IPS DF 6.9 (cell line): ENCODE results near the gene S100A8.
A peak's percentile ranks its signal among the peaks of the same experiment; 100 is the strongest.
"Not testable (repeated sequence)": the region's sequence is repeated elsewhere in the genome, so short reads cannot be mapped to it uniquely, and the experiment has no call there.

Source experiments
- DNase-seq: peaks from one replicate; pipeline ENCODE4 v3.0.0-alpha.2; 2013; ENCODE audit warnings: low read depth, low spot score
- H3K27ac ChIP-seq: one replicate; pipeline ENCODE4 v1.5.1; 2013; ENCODE audit warnings: low read length, control low read depth
- H3K27me3 ChIP-seq: 2 replicates; pipeline ENCODE4 v1.6.1; 2013; ENCODE audit warnings: mild to moderate bottlenecking, low read length; ENCODE audit not compliant: control insufficient read depth, insufficient read depth
- H3K36me3 ChIP-seq: 2 replicates; pipeline ENCODE4 v1.6.1; 2013; ENCODE audit warnings: low read length; ENCODE audit not compliant: control insufficient read depth, insufficient read depth
- H3K4me1 ChIP-seq: 2 replicates; pipeline ENCODE4 v1.6.1; 2013; ENCODE audit warnings: low read length; ENCODE audit not compliant: control insufficient read depth, insufficient read depth
- H3K4me3 ChIP-seq: 2 replicates; pipeline ENCODE4 v1.5.1; 2013; ENCODE audit warnings: mild to moderate bottlenecking, low read length
- H3K9me3 ChIP-seq: 2 replicates; pipeline ENCODE4 v1.6.1; 2013; ENCODE audit warnings: low read length, inconsistent platforms; ENCODE audit not compliant: control insufficient read depth, insufficient read depth
- whole genome bisulfite sequencing: extraction: QIAGEN DNeasy Blood & Tissue Kit; methylation state at CpG from one replicate; pipeline ENCODE4 v1.1.7; 2013; ENCODE audit warnings: mixed read lengths, missing lambda C conversion rate; ENCODE audit not compliant: insufficient read length, insufficient coverage; 5-methylcytosine and 5-hydroxymethylcytosine counted together

S100A8 gene

DNA sequence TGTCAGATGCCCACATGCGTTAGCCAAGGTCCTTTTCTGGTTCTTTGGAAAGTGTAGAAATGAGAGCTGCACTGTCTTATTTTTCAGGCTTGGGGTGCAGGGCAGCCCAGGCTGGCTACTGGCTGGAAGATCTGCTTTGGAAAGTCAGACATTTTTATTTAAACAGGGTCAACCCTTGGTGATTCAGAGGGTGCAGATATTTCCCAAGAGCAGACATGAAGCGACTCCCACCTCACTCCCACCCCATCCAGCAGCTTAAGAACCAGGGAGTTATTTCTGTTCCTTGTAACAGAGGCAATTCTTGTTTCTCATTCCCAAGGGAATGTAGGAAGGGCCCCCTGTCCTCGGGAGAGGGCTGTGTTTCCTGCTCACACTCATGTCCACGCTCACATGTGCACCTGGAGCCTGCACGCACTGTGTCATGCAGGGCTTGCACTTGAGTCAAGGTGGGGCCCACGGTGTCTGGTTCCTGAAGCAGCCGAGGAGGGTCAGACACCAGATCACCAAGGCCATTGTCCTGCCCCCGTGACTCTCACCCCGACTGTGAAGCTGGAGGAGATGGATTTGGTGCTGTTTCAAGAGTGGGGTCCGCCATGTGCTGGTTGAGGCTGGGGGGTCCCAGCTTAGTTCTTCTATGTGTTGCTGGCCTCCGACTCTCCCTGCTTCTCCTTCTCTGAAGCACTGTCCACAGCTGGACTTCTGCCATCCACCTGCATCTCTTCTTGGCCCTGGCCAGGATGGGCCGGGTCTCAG, 26.4 kb upstream of the S100A8 start:
- Histone ChIP-seq H3K4me1 (no peaks in the 10 kb centered on the region), H3K27ac (no peak overlapping the region), H3K9me3 (no peaks in the 10 kb centered on the region), H3K27me3 (no peaks in the 10 kb centered on the region), H3K4me3 (no peak overlapping the region), H3K36me3 (no peaks in the 10 kb centered on the region)
- WGBS = no CpG with 5 or more reads among the region's 12 CpGs
- no peak for DNase-seq

DNA sequence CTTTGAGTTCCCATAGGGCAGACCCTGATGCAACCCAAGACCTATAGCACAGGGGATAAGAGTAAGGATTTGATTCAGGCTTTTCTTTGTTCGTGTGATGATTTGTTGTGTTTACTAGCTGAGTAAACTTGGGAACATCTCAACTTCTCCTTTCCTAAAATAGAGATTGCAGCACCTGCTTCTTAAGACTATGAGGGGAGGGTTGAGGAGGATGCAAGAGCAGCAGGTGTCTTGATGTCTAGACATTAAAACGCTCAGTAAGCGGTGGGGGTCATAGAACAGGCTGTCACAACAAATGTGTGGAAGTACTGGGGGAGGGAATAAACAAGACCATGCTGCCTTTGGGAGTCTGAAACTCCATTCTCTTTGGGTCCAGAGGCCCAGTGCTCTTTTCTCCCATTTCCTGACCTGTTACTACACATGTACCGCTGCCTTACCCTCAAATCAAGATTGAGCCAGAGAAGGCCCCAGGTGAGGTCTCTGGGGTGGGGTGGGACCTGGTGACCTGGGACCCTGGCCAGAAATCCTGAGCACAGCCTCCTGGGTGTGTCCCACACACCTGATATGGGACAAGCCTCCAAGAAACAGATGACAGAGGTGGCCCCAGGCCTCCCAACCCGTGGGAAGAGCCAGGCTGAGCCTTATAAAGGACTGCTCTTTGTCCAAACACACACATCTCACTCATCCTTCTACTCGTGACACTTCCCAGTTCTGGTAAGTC, 25.1 kb upstream of the S100A8 start, which contains the start of gene S100A7A:
Gene S100A7A (plus strand): TSS at position 671 of the 721 bp plus-strand sequence. CDS start 1,563 bp downstream, outside the sequence.
- Histone ChIP-seq H3K27me3 (no peaks in the 10 kb centered on the region), H3K4me3 (no peak within 1 kb of the TSS), H3K4me1 (no peaks in the 10 kb centered on the region), H3K9me3 (no peaks in the 10 kb centered on the region), H3K36me3 (no peaks in the 10 kb centered on the region), H3K27ac (no peak within 1 kb of the TSS)
- WGBS = no CpG with 5 or more reads among the region's 6 CpGs
- no peak for DNase-seq

DNA sequence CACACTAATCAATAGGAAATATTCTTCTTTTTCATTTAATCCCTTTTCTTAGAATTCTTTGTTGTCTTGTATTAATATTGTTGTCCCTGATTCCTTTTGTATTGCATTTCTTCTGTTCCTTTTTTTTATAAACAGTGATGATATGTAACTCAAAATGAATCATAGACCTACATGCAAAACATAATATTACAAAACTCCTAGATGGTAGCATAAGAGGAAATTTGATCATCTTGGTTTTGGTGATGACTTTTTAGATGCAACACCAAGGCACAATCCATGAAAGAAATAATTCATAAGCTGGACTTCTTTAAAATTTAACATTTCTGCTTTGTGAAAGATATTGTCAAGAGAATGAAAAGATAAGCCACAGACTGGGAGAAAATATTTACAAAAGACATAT, 23.1 kb upstream of the S100A8 start:
- H3K4me3 ChIP-seq, H3K9me3 ChIP-seq, H3K36me3 ChIP-seq, H3K27me3 ChIP-seq, H3K4me1 ChIP-seq, H3K27ac ChIP-seq, DNase-seq: not testable (repeated sequence)

DNA sequence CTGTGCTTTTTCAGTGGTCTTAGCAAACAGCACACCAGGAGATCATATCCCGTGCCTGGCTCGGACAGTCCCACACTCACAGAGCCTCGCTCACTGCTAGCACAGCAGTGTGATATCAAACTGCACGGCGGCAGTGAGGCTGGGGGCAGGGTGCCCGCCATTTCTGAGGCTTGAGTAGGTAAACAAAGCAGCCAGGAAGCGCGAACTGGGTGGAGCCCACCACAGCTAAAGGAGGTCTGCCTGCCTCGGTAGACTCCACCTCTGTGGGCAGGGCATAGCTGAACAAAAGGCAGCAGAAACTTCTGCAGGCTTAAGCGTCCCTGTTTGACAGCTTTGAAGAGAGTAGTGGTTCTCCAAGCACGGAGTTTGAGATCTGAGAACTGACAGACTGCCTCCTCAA, 16.4 kb upstream of the S100A8 start:
- not testable (repeated sequence) for H3K27ac ChIP-seq, H3K4me1 ChIP-seq, H3K36me3 ChIP-seq, H3K9me3 ChIP-seq, DNase-seq, H3K4me3 ChIP-seq, H3K27me3 ChIP-seq
- WGBS = no CpG with 5 or more reads among the region's 11 CpGs

DNA sequence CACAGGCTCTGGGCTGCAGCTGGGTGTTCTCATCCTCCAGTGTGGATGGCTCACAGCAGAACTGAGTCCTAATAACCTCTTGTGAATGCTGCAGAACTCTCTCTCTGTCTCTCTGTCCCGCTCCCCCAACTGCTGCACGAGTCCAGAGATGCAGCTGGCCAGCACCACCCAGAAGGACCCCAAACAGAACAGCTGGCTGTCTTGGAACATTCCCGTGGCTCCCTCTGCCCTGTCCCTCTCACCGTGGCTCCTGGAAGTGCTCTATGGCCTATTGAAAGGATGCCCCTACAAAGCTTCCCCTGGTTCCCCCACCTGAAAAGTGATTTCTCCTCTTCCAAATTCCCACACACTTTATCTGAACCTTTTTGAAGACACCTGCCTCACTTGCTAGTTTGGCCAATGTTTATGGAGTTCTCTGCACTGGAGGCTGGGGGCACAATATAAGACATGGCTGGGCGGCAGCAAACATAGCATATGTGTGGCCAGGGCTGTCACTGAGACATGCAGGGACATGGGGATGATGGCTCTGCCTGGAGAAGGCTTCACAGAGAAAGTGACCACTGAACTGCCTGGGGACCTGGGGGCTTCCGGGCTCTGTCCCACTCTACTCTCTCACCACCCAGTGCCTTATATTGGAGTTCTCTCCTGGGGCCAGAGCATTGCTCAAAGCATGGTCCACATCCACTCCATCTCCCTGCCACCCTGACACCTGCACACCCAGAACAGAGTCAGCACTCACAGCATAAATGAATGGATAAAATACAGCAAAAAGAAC, 15.1 kb upstream of the S100A8 start:
- H3K4me3 ChIP-seq, H3K9me3 ChIP-seq, DNase-seq, H3K27me3 ChIP-seq, H3K27ac ChIP-seq, H3K4me1 ChIP-seq, H3K36me3 ChIP-seq: not testable (repeated sequence)
- no CpG with 5 or more reads among the region's 6 CpGs for WGBS

DNA sequence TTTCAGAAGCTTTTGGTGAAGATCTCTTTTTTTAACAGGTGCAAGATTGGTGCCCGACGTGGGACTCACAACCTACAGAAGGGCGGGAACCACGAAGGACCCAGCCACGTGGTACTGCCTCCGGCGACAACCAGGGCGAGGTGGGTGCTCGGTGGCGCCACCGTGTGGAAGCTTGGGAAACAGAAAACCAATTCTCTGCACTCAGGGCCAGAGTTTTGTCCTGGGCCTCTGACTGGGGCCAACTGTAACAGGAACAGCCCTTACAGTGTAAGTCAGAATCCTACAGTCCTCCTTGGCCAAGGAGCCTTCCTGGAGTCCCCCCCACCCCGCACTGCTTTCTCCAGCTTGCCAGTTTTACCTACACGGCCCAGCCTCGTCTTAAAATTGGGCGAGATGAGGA, 13.9 kb upstream of the S100A8 start:
- Histone ChIP-seq H3K4me3 (no peak overlapping the region), H3K4me1 (no peaks in the 10 kb centered on the region), H3K27me3 (no peaks in the 10 kb centered on the region), H3K36me3 (no peaks in the 10 kb centered on the region), H3K9me3 (no peaks in the 10 kb centered on the region), H3K27ac (no peak overlapping the region)
- DNase-seq = peak; percentile 37
- WGBS = no CpG with 5 or more reads among the region's 15 CpGs

DNA sequence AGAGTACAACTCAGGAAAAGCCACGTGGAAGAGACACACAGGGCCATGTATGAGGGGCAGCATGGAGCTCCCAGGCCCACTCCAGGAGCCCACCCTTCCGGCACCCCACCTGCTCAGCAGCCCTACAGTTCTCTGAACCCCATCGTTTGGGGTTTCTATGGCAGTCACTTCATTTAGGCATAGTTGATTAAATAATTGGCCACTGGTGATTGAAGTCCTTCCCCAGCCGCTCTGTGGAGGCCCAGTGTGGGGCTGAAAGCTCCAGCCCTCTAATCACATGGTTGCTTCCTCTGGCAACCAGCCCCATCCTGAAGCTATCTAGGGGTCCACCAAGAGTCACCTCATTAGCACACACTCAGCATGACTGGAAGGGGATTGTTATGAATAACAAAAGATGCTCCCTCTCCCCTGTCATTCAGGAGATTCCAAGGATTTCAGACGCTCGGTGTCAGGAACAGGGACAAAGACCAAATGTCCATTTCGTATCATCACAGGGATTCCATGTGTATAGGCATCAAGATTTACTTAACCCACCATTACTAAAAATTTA, 13.3 kb upstream of the S100A8 start:
- H3K9me3 ChIP-seq = no peaks in the 10 kb centered on the region
- DNase-seq = peak; percentile 5
- no peak overlapping the region for H3K4me3 ChIP-seq
- H3K27ac ChIP-seq = no peak overlapping the region
- WGBS = no CpG with 5 or more reads among the region's 7 CpGs
- no peaks in the 10 kb centered on the region for H3K4me1 ChIP-seq
- no peaks in the 10 kb centered on the region for H3K36me3 ChIP-seq
- H3K27me3 ChIP-seq = no peaks in the 10 kb centered on the region

DNA sequence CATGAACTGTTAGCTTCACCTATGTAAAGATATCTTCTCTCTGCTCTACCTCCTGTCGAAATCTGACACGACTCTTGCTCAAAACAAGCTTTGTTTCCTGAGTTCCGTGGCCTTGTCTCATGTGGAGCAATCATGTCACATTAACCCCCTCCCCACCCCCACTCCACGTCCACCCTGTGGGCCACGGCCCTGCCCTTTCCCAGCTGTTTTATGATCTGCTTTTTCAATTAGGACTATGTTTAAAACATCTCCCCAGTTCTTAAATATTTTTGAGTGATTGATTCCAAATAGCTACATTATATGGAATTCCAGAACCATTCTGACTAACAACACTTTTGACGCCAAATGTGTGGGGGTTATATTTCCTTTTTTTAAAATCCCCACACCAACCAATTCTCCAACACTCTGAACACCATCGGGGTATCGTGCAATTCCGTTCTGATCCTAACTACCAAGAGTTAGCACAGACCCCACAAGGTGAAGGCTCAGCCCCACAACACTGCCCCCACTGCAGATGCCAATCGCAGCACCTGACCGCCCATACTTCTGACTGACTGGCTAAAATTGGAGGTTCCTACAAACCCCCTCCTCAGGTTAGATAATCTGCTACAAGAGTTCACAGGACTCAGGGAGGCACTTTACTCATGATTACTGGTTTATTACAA, 12.7 kb upstream of the S100A8 start:
- H3K27ac ChIP-seq = no peak overlapping the region
- H3K36me3 ChIP-seq = no peaks in the 10 kb centered on the region
- H3K27me3 ChIP-seq = no peaks in the 10 kb centered on the region
- H3K9me3 ChIP-seq = no peaks in the 10 kb centered on the region
- H3K4me1 ChIP-seq = no peaks in the 10 kb centered on the region
- DNase-seq = no peak
- no peak overlapping the region for H3K4me3 ChIP-seq
- no CpG with 5 or more reads among the region's 11 CpGs for WGBS

DNA sequence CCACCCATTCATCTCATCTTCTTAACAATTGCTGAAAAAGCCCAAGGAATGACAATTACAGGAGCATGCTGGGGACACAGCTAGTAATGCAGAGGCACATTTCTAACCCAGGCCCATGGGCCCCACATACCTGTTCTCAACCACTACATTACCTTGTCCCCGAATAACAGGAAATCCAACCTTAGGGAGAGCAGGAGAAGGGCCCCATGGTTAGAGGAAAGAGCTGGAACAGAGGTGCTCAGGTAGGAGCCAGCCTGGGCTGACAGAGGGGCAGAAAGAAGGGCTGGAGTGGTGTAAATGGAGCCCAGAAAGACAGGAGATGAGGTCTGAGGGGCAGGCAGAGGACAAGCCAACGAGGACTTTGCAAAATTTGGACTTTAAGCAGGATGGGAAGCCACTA, 11.4 kb upstream of the S100A8 start:
- WGBS = no CpG with 5 or more reads among the region's 2 CpGs
- no peak overlapping the region for H3K4me3 ChIP-seq
- no peaks in the 10 kb centered on the region for H3K9me3 ChIP-seq
- no peaks in the 10 kb centered on the region for H3K27me3 ChIP-seq
- H3K27ac ChIP-seq = no peak overlapping the region
- H3K36me3 ChIP-seq = no peaks in the 10 kb centered on the region
- DNase-seq = no peak
- H3K4me1 ChIP-seq = no peaks in the 10 kb centered on the region

DNA sequence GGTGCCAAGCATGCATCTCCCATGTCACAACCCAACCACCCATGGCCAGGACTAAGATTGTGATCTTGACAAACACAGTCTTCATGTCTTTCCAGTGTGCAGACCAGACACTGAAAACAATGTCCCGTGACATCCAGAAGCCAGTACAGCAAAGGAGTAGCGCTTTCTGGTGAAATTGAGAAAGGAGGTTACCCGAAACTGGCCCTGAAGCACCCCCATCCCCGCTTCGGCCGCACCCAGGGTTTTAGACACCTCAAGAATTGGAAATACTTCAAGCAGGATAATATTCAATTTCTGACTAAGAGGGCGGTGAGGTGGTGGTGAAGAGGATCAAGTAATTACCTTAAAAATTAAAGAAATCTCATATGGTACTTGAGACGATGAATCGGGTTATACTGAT, 10.6 kb upstream of the S100A8 start:
- no peaks in the 10 kb centered on the region for H3K36me3 ChIP-seq
- no peaks in the 10 kb centered on the region for H3K9me3 ChIP-seq
- no peak for DNase-seq
- H3K4me1 ChIP-seq = no peaks in the 10 kb centered on the region
- no peak overlapping the region for H3K27ac ChIP-seq
- no peaks in the 10 kb centered on the region for H3K27me3 ChIP-seq
- no peak overlapping the region for H3K4me3 ChIP-seq
- WGBS = no CpG with 5 or more reads among the region's 9 CpGs
